Glomerular visceral epithelial cell (primary cell): ENCODE data around the gene CCDC7.
"Not testable (repeated sequence)": the region's sequence is repeated elsewhere in the genome, so short reads cannot be mapped to it uniquely, and the experiment has no call there.

Source experiments
- DNase-seq: peaks from one replicate; pipeline ENCODE4 v3.0.0-alpha.2; 2016; ENCODE audit errors: extremely low spot score

CCDC7 gene

GRCh38 chr10:32454148-32454547 is 8.2 kb downstream of the CCDC7 start:
- no peak for DNase-seq

DNA sequence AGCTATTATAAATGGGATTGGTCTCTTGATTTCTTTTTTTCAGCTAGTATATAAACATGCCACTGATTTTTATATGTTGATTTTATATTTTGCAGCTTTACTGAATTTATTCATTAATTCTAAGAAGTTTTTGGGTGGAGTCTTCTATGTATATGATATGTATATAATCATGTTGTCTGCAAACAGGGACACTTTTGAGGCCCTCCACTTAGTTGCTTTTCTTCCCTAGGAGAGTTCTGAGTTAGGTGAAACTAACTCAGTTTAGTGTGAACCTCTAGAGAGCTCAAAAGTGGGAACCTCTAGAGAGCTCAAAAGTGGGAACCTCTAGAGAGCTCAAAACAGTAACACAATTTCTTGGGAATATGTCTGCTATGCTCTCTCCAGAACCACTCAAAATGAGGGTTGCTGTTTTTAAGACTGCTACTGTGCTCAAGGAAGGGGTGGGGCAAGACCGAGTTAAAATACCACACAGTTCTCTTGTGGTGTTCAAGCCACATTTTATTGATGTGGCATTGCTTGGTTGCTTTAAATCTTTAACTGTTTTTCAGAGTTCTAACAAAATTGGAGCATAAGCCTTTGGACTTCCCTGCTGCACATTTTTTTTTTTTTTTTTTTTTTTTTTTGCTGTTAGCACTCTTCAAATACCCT is 13.2 kb downstream of the CCDC7 start:
- no peak for DNase-seq

GRCh38 chr10:32461203-32461602 is 15.3 kb downstream of the CCDC7 start:
- DNase-seq = no peak

DNA sequence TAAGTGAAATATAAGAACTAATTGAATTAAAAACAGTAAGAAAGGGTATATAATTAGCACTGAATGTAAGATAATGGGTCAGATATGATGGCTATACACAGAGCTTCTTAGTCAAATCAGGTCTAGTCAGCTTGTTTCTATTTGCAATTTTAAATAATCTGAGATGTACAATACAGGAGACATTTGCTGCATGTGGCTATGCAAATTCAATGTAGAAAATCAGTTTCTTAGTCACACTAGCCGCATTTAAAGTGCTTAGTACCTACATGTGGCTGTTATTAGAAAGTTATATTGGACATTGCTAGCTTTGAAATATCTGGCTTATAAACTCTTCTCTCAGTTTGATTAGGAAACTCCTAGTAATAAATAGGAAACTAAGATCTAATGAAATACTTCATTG is 25.3 kb downstream of the CCDC7 start:
- no peak for DNase-seq

- DNase-seq = no peak
Measured at GRCh38 chr10:32477499-32477898, 31.6 kb downstream of the CCDC7 start.

- DNase-seq = no peak
Measured at GRCh38 chr10:32481606-32482005, 35.7 kb downstream of the CCDC7 start.

DNA sequence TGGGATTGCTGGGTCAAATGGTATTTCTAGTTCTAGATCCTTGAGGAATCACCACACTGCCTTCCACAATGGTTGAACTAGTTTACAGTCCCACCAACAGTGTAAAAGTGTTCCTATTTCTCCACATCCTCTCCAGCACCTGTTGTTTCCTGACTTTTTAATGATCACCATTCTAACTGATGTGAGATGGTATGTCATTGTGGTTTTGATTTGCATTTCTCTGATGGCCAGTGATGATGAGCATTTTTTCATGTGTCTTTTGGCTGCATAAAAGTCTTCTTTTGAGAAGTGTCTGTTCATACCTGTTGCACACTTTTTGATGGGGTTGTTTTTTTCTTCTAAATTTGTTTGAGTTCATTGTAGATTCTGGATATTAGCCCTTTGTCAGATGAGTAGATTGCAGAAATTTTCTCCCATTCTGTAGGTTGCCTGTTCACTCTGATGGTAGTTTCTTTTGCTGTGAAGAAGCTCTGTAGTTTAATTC is 37.1 kb downstream of the CCDC7 start:
- not testable (repeated sequence) for DNase-seq

DNA sequence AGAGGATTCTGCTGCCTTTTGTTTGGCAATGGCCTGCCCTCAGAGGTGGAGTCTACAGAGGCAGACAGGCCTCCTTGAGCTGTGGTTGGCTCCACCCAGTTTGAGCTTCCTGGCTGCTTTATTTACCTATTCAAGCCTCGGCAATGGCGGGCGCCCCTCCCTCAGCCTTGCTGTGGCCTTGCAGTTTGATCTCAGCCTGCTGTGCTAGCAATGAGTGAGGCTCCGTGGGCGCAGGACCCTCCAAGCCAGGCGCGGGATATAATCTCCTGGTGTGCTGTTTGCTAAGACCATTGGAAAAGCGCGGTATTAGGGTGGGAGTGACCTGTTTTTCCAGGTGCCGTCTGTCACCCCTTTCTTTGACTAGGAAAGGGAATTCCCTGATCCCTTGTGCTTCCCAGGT is 42.1 kb downstream of the CCDC7 start:
- not testable (repeated sequence) for DNase-seq

- no peak for DNase-seq
Measured at GRCh38 chr10:32489158-32489557, 43.2 kb downstream of the CCDC7 start.

- no peak for DNase-seq
Measured at GRCh38 chr10:32489901-32490300, 44.0 kb downstream of the CCDC7 start.

DNA sequence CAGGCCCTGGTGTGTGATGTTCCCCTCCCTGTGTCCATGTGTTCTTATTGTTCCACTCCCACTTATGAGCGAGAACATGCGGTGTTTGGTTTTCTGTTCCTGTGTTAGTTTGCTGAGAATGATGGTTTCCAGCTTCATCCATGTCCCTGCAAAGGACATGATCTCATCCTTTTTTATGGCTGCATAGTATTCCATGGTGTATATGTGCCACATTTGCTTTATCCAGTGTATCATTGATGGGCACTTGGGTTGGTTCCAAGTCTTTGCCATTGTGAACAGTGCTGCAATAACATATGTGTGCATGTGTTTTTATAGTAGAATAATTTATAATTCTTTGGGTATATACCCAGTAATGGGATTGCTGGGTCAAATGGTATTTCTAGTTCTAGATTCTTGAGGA is 48.6 kb downstream of the CCDC7 start:
- DNase-seq = not testable (repeated sequence)

GRCh38 chr10:32500136-32500535 is 54.2 kb downstream of the CCDC7 start:
- not testable (repeated sequence) for DNase-seq

GRCh38 chr10:32501906-32502305 is 56.0 kb downstream of the CCDC7 start:
- no peak for DNase-seq

DNA sequence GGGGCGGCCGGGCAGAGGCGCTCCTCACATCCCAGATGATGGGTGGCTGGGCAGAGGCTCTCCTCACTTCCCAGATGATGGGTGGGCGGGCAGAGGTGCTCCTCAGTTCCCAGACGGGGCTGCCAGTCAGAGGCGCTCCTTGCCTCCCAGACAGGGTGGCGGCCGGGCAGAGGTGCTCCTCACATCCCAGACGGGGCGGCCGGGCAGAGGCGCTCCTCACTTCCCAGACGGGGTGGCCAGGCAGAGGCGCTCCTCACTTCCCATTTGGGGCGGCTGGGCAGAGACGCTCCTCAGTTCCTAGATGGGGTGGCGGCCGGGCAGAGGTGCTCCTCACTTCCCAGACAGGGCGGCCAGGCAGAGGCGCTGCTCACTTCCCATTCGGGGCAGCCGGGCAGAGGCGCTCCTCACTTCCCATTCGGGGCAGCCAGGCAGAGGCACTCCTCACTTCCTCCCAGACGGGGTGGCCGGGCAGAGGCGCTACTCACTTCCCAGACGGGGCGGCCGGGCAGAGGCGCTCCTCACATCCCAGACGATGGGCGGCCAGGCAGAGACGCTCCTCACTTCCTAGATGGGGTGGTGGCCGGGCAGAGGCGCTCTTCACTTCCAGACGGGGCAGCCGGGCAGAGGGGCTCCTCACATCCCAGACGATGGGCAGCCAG is 60.0 kb downstream of the CCDC7 start:
- not testable (repeated sequence) for DNase-seq

DNA sequence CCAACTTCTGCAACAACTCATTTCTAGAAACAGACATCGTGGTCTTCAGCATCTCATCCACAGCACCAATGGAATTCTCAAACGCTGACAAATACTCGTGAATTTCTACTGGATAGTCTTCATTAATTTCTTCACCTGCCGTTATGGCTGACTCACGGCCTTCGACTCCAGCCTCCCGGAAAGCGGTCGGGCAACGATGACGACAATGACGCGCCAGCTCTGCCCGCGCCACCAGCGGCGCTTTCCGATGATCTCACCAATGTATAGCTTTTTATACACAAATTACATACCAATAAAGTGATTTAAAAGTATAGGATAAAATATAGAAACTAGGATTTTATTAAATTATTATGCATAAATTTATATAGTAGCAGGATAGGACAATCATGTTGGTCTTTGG is 65.7 kb downstream of the CCDC7 start:
- DNase-seq = no peak

GRCh38 chr10:32516567-32517495 is 70.9 kb downstream of the CCDC7 start:
- DNase-seq = no peak

DNA sequence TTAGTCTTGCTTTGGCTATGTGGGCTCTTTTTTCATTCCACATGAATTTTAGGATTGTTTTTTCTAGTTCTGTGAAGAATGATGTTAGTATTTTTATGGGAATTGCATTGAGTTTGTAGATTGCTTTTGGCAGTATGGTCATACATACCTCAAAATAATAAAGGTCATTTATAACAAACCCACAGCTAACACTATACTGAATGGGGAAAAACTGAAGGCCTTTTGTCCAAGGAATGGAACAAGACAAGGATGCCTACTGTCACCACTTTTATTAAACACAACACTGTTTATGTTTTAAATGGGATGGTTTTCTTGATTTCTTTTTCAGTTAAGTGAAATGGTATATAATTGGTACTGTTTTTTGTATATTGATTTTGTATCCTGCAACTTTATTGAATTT is 84.3 kb downstream of the CCDC7 start:
- DNase-seq = no peak

GRCh38 chr10:32538256-32538655 is 92.3 kb downstream of the CCDC7 start:
- DNase-seq = no peak

- no peak for DNase-seq
Measured at GRCh38 chr10:32540691-32541470, 94.9 kb downstream of the CCDC7 start.

DNA sequence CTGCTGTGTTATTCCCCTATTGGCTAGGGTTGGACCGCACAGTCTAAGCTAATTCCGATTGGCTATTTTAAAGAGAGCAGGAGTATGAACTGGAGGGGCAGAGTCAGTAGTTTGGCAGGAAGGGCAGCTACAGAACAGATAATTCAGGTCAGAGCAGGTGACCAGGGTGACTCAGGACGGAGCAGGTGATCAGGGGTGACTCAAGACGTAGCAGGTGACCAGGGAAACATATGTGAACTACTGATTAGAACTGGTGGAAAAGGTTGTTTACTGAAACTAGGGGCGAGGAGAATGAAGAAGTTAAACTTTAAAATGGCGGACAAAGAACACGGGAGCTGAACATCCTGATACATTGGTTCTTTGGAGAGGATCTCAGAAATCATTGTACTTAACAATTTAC is 102.3 kb downstream of the CCDC7 start:
- no peak for DNase-seq

- no peak for DNase-seq
Measured at GRCh38 chr10:32556783-32557395, 110.9 kb downstream of the CCDC7 start.
